Ascending aorta (tissue), 2 donors: ENCODE results near the gene DEGS2. TPM values are rescaled to one million over a fixed set of nuclear protein-coding genes. Genes with fewer than 3 reads are reported as not detected.
A peak's percentile ranks its signal among the peaks of the same experiment; 100 is the strongest.

Experiments
- DNase-seq, 2 donors: peaks; one replicate each; pipeline ENCODE4 v3.0.0-alpha.2; 2019; ENCODE audit warnings: low spot score in 2 of 2
- H3K27ac ChIP-seq, 2 donors: fragments of 200-600 bp; sonication (generic); one replicate each; pipeline ENCODE4 v1.5.1; 2016 to 2017; ENCODE audit warnings: mild to moderate bottlenecking in 1 of 2
- H3K27me3 ChIP-seq: fragments of 200-600 bp; sonication (generic); one replicate; pipeline ENCODE4 v1.5.1; 2017
- H3K36me3 ChIP-seq, 2 donors: fragments of 200-600 bp; sonication (generic); one replicate each; pipeline ENCODE4 v1.5.1; 2016
- H3K4me1 ChIP-seq, 2 donors: fragments of 200-600 bp; sonication (generic); one replicate each; pipeline ENCODE4 v1.5.1; 2016 to 2017; ENCODE audit warnings: mild to moderate bottlenecking in 1 of 2
- H3K4me3 ChIP-seq, 2 donors: fragments of 200-600 bp; sonication (generic); one replicate each; pipeline ENCODE4 v1.5.1; 2016 to 2017; ENCODE audit warnings: mild to moderate bottlenecking in 1 of 2
- H3K9me3 ChIP-seq, 2 donors: fragments of 200-600 bp; sonication (generic); one replicate each; pipeline ENCODE4 v1.5.1; 2016
- intact Hi-C: fragments of 100-400 bp; cut with DNase I; formaldehyde crosslinking; loops from one replicate; pipeline ENCODE4 v1.15.1; 2023
- total RNA-seq: library from RNA; depleted of rRNA; stranded (reverse); fragments of >200 nt; gene quantifications from one replicate; pipeline ENCODE4 v1.1.0, GENCODE V29; 2016
- TF ChIP-seq, protein P1 (sequence below), 3 experiments: fragments of 200-600 bp in 2 of 3; fragments of 450-650 bp in 1 of 3; sonication (generic) in 2 of 3; IDR thresholded peaks; one replicate each; pipeline ENCODE4 v1.5.1; 2016 to 2019; ENCODE audit warnings: antibody characterized with exemption in 3 of 3, mild to moderate bottlenecking in 1 of 3, moderate library complexity in 1 of 3

Gene DEGS2
- total RNA-seq, 1 donor from 2014 or later = 1.6 TPM

DNA sequence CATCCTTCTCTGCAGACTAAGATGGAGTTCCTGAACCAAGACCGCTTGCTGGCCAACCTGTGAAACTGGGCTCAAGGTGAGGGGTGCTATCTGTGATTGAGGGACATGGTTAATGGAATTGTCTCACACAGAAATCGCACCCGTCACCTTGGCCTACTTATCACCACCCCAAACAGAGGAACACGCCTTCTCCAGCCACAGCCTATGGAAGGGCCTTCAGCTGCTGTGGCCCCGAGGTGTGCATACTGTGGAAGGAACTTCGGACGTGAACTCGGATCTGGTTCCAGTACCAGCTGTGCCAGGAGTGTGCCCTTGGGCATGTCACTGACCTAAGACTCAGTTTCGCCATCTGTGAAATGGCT is 49.9 kb downstream of the DEGS2 start:
- no peak for DNase-seq
- Histone ChIP-seq H3K36me3 (no peaks in the 10 kb centered on the region), H3K9me3 (no peaks in the 10 kb centered on the region), H3K27ac (no peak overlapping the region), H3K27me3 (no peaks in the 10 kb centered on the region), H3K4me1 (peaks cover 8 to 21% of the 10 kb centered on the region in 2 donors), H3K4me3 (no peak overlapping the region)
- intact Hi-C loops = loop anchor here (2.0 to 10.0 kb wide), 4 partner anchors 52 to 375 kb away; no protein-coding TSS in a partner anchor
- TF ChIP-seq, protein P1, sequence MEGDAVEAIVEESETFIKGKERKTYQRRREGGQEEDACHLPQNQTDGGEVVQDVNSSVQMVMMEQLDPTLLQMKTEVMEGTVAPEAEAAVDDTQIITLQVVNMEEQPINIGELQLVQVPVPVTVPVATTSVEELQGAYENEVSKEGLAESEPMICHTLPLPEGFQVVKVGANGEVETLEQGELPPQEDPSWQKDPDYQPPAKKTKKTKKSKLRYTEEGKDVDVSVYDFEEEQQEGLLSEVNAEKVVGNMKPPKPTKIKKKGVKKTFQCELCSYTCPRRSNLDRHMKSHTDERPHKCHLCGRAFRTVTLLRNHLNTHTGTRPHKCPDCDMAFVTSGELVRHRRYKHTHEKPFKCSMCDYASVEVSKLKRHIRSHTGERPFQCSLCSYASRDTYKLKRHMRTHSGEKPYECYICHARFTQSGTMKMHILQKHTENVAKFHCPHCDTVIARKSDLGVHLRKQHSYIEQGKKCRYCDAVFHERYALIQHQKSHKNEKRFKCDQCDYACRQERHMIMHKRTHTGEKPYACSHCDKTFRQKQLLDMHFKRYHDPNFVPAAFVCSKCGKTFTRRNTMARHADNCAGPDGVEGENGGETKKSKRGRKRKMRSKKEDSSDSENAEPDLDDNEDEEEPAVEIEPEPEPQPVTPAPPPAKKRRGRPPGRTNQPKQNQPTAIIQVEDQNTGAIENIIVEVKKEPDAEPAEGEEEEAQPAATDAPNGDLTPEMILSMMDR (IDR thresholded peaks at IDR 0.05) = no peak

- Histone ChIP-seq H3K4me3 (no peak overlapping the region), H3K4me1 (peaks cover 12 to 27% of the 10 kb centered on the region in 2 donors), H3K27ac (no peak overlapping the region), H3K9me3 (no peaks in the 10 kb centered on the region), H3K36me3 (no peaks in the 10 kb centered on the region), H3K27me3 (no peaks in the 10 kb centered on the region)
- intact Hi-C loops = loop anchor here (1.0 to 10.0 kb wide), 5 partner anchors 52 to 374 kb away; no protein-coding TSS in a partner anchor
- TF ChIP-seq, protein P1 (IDR thresholded peaks at IDR 0.05) = no peak
- DNase-seq = no peak
Observed at GRCh38 chr14:100108840-100109593, 50.4 kb downstream of the DEGS2 start.

DNA sequence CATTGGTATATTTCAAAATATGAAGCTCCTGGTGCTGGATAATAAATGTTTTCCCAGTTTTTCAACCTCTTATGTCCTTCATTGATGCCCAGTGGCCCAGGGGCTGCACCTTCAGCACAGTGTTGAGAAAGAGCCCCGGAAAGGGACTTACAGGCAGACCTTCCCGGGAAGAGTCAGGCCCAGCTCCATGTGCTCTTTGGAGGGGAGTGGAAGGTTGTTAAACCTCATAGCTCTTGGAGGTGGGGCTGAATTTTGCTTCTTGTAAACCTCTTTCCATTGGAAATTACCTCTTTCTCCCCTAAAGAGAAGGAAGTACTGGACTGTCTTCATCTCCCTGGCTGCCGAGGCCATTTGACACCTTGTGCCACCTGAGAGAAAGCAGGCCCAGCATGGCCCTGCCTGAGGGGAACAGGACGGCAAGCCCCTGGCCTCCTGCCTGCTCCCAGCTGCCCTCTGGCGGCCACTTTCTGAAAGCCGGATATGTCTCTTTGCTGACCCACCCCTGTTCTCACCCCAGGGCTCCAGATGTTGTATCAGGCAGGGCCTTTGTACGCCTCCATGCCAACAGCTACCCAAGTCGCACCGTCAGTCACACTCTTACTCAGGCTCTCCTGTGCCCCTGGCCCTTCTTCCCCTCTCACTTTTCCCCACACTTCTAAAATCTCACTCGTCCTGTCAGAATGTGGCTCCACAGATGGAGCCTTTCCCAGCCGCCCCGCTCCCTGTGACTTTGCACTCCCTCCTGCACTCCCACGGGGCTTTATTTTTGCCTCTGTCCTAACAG is 51.2 kb downstream of the DEGS2 start:
- intact Hi-C loops = loop anchor here (1.0 to 10.0 kb wide), 5 partner anchors 51 to 373 kb away; no protein-coding TSS in a partner anchor

GRCh38 chr14:100107236-100107635 is 52.2 kb downstream of the DEGS2 start:
- TF ChIP-seq, protein P1 (IDR thresholded peaks at IDR 0.05) = no peak
- intact Hi-C loops = loop anchor here (5.0 to 10.0 kb wide), 3 partner anchors 50 to 372 kb away; no protein-coding TSS in a partner anchor
- no peak for DNase-seq

More for the DNA sequence above, 51.2 kb downstream of the DEGS2 start:
- H3K4me3 ChIP-seq = no peak overlapping the region
- TF ChIP-seq, protein P1 (IDR thresholded peaks at IDR 0.05) = peak; percentile 72 to 88 (median 77)
- no peaks in the 10 kb centered on the region for H3K27me3 ChIP-seq
- H3K36me3 ChIP-seq = no peaks in the 10 kb centered on the region
- H3K4me1 ChIP-seq = peaks cover 20 to 34% of the 10 kb centered on the region in 2 donors
- no peaks in the 10 kb centered on the region for H3K9me3 ChIP-seq
- no peak overlapping the region for H3K27ac ChIP-seq
- peak in 1 of 2 donors; percentile 90 for DNase-seq

DNA sequence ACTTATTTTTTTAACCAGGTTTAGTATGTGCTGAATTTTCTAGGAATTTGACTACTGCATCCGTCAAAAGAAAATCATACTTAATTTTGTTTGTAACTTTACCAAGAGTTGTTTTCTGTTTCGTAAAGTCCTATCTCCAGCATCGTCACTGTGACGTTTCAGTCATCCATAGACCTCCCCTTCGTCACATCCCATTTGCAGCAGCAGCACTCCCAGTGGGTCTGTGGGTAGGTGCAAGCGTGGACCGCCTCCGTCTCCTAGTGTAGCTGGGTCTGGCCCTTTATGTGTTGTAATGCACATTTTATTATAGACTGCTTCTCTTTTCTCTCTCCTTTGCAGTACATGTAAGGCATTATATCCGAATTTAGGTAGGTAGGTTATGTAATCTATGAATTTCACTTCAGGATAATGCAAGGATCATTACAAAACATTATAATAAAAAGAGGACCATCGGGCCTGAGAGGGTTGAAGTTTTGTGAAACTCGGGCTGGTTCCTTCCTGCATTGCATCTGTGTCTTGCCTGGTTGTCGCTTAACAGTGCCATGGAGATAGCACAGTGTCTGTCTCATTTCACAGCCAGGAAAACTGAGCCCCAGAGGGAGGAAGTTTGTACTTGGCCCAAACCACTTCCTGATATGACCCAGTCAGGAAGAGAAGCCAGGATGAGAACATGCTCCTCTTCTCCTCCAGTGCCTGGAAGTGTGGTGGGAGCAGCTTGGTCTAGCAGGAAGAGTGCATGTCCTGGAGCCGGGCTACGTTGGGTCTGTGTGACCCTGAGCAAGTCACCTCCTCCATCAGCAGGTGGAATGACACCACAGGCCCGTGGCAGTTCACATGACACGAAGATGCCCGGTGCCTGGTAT is 53.0 kb downstream of the DEGS2 start:
- Histone ChIP-seq H3K4me1 (peaks cover 21 to 40% of the 10 kb centered on the region in 2 donors), H3K9me3 (no peaks in the 10 kb centered on the region), H3K4me3 (no peak overlapping the region), H3K36me3 (no peaks in the 10 kb centered on the region), H3K27me3 (no peaks in the 10 kb centered on the region), H3K27ac (no peak overlapping the region)
- no peak for DNase-seq
- intact Hi-C loops = loop anchor here (5.0 to 10.0 kb wide), 3 partner anchors 49 to 372 kb away; no protein-coding TSS in a partner anchor
- TF ChIP-seq, protein P1 (IDR thresholded peaks at IDR 0.05) = no peak

More at GRCh38 chr14:100107236-100107635, 52.2 kb downstream of the DEGS2 start:
- Histone ChIP-seq H3K4me3 (no peak overlapping the region), H3K27me3 (no peaks in the 10 kb centered on the region), H3K9me3 (no peaks in the 10 kb centered on the region), H3K36me3 (no peaks in the 10 kb centered on the region), H3K4me1 (peaks cover 21 to 42% of the 10 kb centered on the region in 2 donors), H3K27ac (no peak overlapping the region)
